H9 (cell line): ENCODE results near the gene UVSSA. TPM values are rescaled to one million over a fixed set of nuclear protein-coding genes. Genes with fewer than 3 reads are reported as not detected.

Source experiments
- DNase-seq: peaks from one replicate; pipeline ENCODE4 v3.0.0-alpha.2; 2017
- H2AFZ ChIP-seq: one replicate; pipeline ENCODE4 v1.6.1; 2013; ENCODE audit warnings: mild to moderate bottlenecking, low read length, control low read depth, moderate library complexity
- H2AK5ac ChIP-seq: 2 replicates; pipeline ENCODE4 v1.6.1; 2013; ENCODE audit warnings: low read length, control low read depth, mixed read lengths; ENCODE audit not compliant: insufficient read length
- H2BK120ac ChIP-seq: one replicate; pipeline ENCODE4 v1.6.1; 2013; ENCODE audit warnings: low read depth, mild to moderate bottlenecking, low read length, control low read depth, inconsistent platforms; ENCODE audit not compliant: poor library complexity, severe bottlenecking
- H2BK12ac ChIP-seq: 2 replicates; pipeline ENCODE4 v1.6.1; 2013; ENCODE audit warnings: low read length, control low read depth, mixed read lengths, low read depth; ENCODE audit not compliant: insufficient read length
- H2BK15ac ChIP-seq: 2 replicates; pipeline ENCODE4 v1.6.1; 2013; ENCODE audit warnings: low read depth, low read length, control low read depth
- H2BK20ac ChIP-seq: one replicate; pipeline ENCODE4 v1.6.1; 2013; ENCODE audit warnings: low read depth, mild to moderate bottlenecking, low read length, control low read depth, inconsistent platforms; ENCODE audit not compliant: poor library complexity, severe bottlenecking
- H2BK5ac ChIP-seq: 2 replicates; pipeline ENCODE4 v1.6.1; 2013; ENCODE audit warnings: low read length, control low read depth, mixed read lengths; ENCODE audit not compliant: insufficient read length
- H3K14ac ChIP-seq: 2 replicates; pipeline ENCODE4 v1.6.1; 2013; ENCODE audit warnings: low read length, control low read depth; ENCODE audit not compliant: insufficient read depth
- H3K18ac ChIP-seq: 2 replicates; pipeline ENCODE4 v1.6.1; 2013; ENCODE audit warnings: low read depth, mild to moderate bottlenecking, mixed read lengths, low read length, control low read depth; ENCODE audit not compliant: insufficient read length
- H3K23ac ChIP-seq: 2 replicates; pipeline ENCODE4 v1.6.1; 2013; ENCODE audit warnings: low read length, control low read depth, mixed read lengths, low read depth; ENCODE audit not compliant: insufficient read length
- H3K23me2 ChIP-seq: 2 replicates; pipeline ENCODE4 v1.6.1; 2013; ENCODE audit warnings: low read depth, mild to moderate bottlenecking, mixed read lengths, low read length, control low read depth; ENCODE audit not compliant: insufficient read length, poor library complexity, severe bottlenecking
- H3K27ac ChIP-seq: 2 replicates; pipeline ENCODE4 v1.5.1; 2013; ENCODE audit warnings: low read length, control low read depth, mixed read lengths, low read depth; ENCODE audit not compliant: insufficient read length
- H3K27me3 ChIP-seq: 2 replicates; pipeline ENCODE4 v1.6.1; 2013; ENCODE audit warnings: low read length, control low read depth, inconsistent platforms; ENCODE audit not compliant: insufficient read depth
- H3K4ac ChIP-seq: 2 replicates; pipeline ENCODE4 v1.6.1; 2013; ENCODE audit warnings: low read depth, mild to moderate bottlenecking, control low read depth, inconsistent platforms, low read length, moderate library complexity
- H3K4me1 ChIP-seq: 2 replicates; pipeline ENCODE4 v1.6.1; 2013; ENCODE audit warnings: low read length, control low read depth, inconsistent platforms; ENCODE audit not compliant: insufficient read depth
- H3K4me2 ChIP-seq: 2 replicates; pipeline ENCODE4 v1.6.1; 2013; ENCODE audit warnings: low read length, control low read depth, mixed read lengths; ENCODE audit not compliant: insufficient read length, insufficient read depth
- H3K56ac ChIP-seq: 2 replicates; pipeline ENCODE4 v1.6.1; 2013; ENCODE audit warnings: low read depth, mild to moderate bottlenecking, mixed read lengths, low read length, control low read depth; ENCODE audit not compliant: insufficient read length
- H3K79me1 ChIP-seq: 2 replicates; pipeline ENCODE4 v1.6.1; 2013; ENCODE audit warnings: low read depth, mild to moderate bottlenecking, moderate library complexity, low read length, control low read depth, inconsistent platforms; ENCODE audit not compliant: insufficient read depth, poor library complexity, severe bottlenecking
- H3K79me2 ChIP-seq: 2 replicates; pipeline ENCODE4 v1.6.1; 2013; ENCODE audit warnings: low read length, control low read depth, inconsistent platforms; ENCODE audit not compliant: insufficient read depth
- H3K9ac ChIP-seq: 2 replicates; pipeline ENCODE4 v1.6.1; 2013; ENCODE audit warnings: low read length, control low read depth, mixed read lengths; ENCODE audit not compliant: insufficient read length; ENCODE audit errors: extremely low read depth
- H3K9me3 ChIP-seq: one replicate; pipeline ENCODE4 v1.6.1; 2013; ENCODE audit warnings: low read depth, low read length, inconsistent platforms; ENCODE audit not compliant: control insufficient read depth
- H3T11ph ChIP-seq: one replicate; pipeline ENCODE4 v1.6.1; 2013; ENCODE audit warnings: mild to moderate bottlenecking, low read length, control low read depth, inconsistent platforms
- H4K20me1 ChIP-seq: one replicate; pipeline ENCODE4 v1.6.1; 2013; ENCODE audit not compliant: control insufficient read depth, insufficient read length, insufficient read depth
- H4K5ac ChIP-seq: 2 replicates; pipeline ENCODE4 v1.6.1; 2013; ENCODE audit warnings: low read depth, mild to moderate bottlenecking, mixed read lengths, low read length, control low read depth; ENCODE audit not compliant: insufficient read length
- H4K8ac ChIP-seq: replicated peaks from 2 replicates; pipeline ENCODE4 v1.6.1; 2013; ENCODE audit warnings: low read length, control low read depth, mixed read lengths, low read depth; ENCODE audit not compliant: insufficient read length
- H4K91ac ChIP-seq: 2 replicates; pipeline ENCODE4 v1.6.1; 2013; ENCODE audit warnings: low read depth, mild to moderate bottlenecking, moderate library complexity, mixed read lengths, low read length, control low read depth; ENCODE audit not compliant: insufficient read length
- H3K27ac Mint-ChIP-seq, 3 experiments: 2 replicates in 2 of 3; 3 replicates in 1 of 3; pipeline ENCODE4 v1.8.0; 2020 to 2021; ENCODE audit warnings: mixed read lengths in 3 of 3, mild to moderate bottlenecking in 1 of 3, moderate library complexity in 1 of 3
- H3K27me3 Mint-ChIP-seq: 2 replicates; pipeline ENCODE4 v1.8.0; 2021; ENCODE audit warnings: low read depth, mild to moderate bottlenecking, moderate library complexity, mixed read lengths
- H3K36me3 Mint-ChIP-seq, 3 experiments: 2 replicates in 2 of 3; 3 replicates in 1 of 3; pipeline ENCODE4 v1.8.0; 2020 to 2021; ENCODE audit warnings: low read depth in 3 of 3, mixed read lengths in 3 of 3; ENCODE audit not compliant: insufficient read depth in 1 of 3
- H3K4me1 Mint-ChIP-seq, 2 experiments: 2 replicates each; pipeline ENCODE4 v1.8.0; 2020; ENCODE audit warnings: mixed read lengths in 2 of 2
- H3K4me3 Mint-ChIP-seq, 2 experiments: 2 replicates in 1 of 2; 3 replicates in 1 of 2; pipeline ENCODE4 v1.8.0; 2020 to 2021; ENCODE audit warnings: mild to moderate bottlenecking in 2 of 2, mixed read lengths in 2 of 2, moderate library complexity in 1 of 2
- H3K9me3 Mint-ChIP-seq, 2 experiments: 2 replicates in 1 of 2; 3 replicates in 1 of 2; pipeline ENCODE4 v1.8.0; 2020; ENCODE audit warnings: mild to moderate bottlenecking in 2 of 2, mixed read lengths in 2 of 2, moderate library complexity in 1 of 2
- CTCF ChIP-seq: fragments of 200-600 bp; sonication (generic); conservative IDR thresholded peaks from 3 replicates; pipeline ENCODE4 v1.8.0; 2021; ENCODE audit warnings: antibody characterized with exemption, mild to moderate bottlenecking
- WGBS: extraction: QIAGEN DNeasy Blood & Tissue Kit; methylation state at CpG from one replicate; pipeline ENCODE4 v1.1.7; 2013; ENCODE audit warnings: missing lambda C conversion rate, low lambda C conversion rate, mixed read lengths; ENCODE audit not compliant: insufficient read length; ENCODE audit errors: extremely low coverage; 5-methylcytosine and 5-hydroxymethylcytosine counted together
- long read RNA-seq: library from polyadenylated mRNA; unstranded; transcript quantifications from one replicate; pipeline ENCODE4 v2.0.0, GENCODE V29; 2020
- total RNA-seq: library from RNA; stranded (reverse); gene quantifications from 2 replicates; pipeline ENCODE4 v1.2.1, GENCODE V29; 2021

UVSSA gene, protein sequence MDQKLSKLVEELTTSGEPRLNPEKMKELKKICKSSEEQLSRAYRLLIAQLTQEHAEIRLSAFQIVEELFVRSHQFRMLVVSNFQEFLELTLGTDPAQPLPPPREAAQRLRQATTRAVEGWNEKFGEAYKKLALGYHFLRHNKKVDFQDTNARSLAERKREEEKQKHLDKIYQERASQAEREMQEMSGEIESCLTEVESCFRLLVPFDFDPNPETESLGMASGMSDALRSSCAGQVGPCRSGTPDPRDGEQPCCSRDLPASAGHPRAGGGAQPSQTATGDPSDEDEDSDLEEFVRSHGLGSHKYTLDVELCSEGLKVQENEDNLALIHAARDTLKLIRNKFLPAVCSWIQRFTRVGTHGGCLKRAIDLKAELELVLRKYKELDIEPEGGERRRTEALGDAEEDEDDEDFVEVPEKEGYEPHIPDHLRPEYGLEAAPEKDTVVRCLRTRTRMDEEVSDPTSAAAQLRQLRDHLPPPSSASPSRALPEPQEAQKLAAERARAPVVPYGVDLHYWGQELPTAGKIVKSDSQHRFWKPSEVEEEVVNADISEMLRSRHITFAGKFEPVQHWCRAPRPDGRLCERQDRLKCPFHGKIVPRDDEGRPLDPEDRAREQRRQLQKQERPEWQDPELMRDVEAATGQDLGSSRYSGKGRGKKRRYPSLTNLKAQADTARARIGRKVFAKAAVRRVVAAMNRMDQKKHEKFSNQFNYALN
- total RNA-seq, result 15.9 and 18.3 TPM in 2 replicates
- long read RNA-seq, partial matches to known transcripts, result 5 of 14 reads
- long read RNA-seq, other reads (novel, unspliced or antisense), result 8 of 14 reads

GRCh38 chr4:1346781-1347409, at the start of gene UVSSA:
UVSSA (plus strand) TSS chr4:1347208; CDS start chr4:1348092, 884 bp downstream.
- Histone ChIP-seq H2BK15ac (no peak within 1 kb of the TSS), H3T11ph (no peak within 1 kb of the TSS), H3K23ac (no peak within 1 kb of the TSS), H2AFZ (no peak within 1 kb of the TSS), H3K9me3 (no peaks in the 10 kb centered on the region), H3K4ac (no peak within 1 kb of the TSS), H3K23me2 (peaks cover 11% of the 10 kb centered on the region), H2AK5ac (no peak within 1 kb of the TSS), H3K79me2 (no peaks in the 10 kb centered on the region), H3K9ac (peak within 1 kb of the TSS; percentile 91), H3K18ac (no peak within 1 kb of the TSS), H4K8ac (no peak within 1 kb of the TSS), H3K4me1 (no peaks in the 10 kb centered on the region; the same call in 1 of the 2 replicates), H4K20me1 (no peaks in the 10 kb centered on the region), H3K27ac (peak within 1 kb of the TSS; percentile 39), H4K91ac (no peak within 1 kb of the TSS), H2BK20ac (no peak within 1 kb of the TSS), H3K79me1 (no peaks in the 10 kb centered on the region), H3K4me2 (peak within 1 kb of the TSS; percentile 91), H2BK120ac (no peak within 1 kb of the TSS), H4K5ac (no peak within 1 kb of the TSS), H3K27me3 (no peaks in the 10 kb centered on the region), H3K14ac (peak within 1 kb of the TSS; percentile 74), H2BK12ac (no peak within 1 kb of the TSS), H2BK5ac (no peak within 1 kb of the TSS), H3K56ac (no peak within 1 kb of the TSS)
- peak within 1 kb of the TSS; percentile 23 to 96 (median 88); a peak in 4 of 7 replicates for H3K27ac Mint-ChIP-seq
- DNase-seq, result peak; percentile 100
- no CpG with 5 or more reads among the region's 76 CpGs for WGBS
- peaks cover 24 to 28% of the 10 kb centered on the region in 2 experiments for H3K4me1 Mint-ChIP-seq
- H3K27me3 Mint-ChIP-seq, result no peaks in the 10 kb centered on the region; the same call in 1 of the 2 replicates
- peaks cover 0 to 4% of the 10 kb centered on the region in 2 experiments; a peak in 1 of 5 replicates for H3K9me3 Mint-ChIP-seq
- no peak for TF ChIP-seq CTCF
- peaks cover 11 to 31% (median 27%) of the 10 kb centered on the region in 3 experiments for H3K36me3 Mint-ChIP-seq
- H3K4me3 Mint-ChIP-seq, result peak within 1 kb of the TSS; percentile 81 to 92
